NCI-H128 (cell line): ENCODE results near the gene RNF222.

ENCODE experiments used
- DNase-seq: peaks from one replicate; lab custom pipeline; 2025; ENCODE audit not compliant: unreplicated experiment; lab: John Stamatoyannopoulos, UW

The RNF222 gene

DNA sequence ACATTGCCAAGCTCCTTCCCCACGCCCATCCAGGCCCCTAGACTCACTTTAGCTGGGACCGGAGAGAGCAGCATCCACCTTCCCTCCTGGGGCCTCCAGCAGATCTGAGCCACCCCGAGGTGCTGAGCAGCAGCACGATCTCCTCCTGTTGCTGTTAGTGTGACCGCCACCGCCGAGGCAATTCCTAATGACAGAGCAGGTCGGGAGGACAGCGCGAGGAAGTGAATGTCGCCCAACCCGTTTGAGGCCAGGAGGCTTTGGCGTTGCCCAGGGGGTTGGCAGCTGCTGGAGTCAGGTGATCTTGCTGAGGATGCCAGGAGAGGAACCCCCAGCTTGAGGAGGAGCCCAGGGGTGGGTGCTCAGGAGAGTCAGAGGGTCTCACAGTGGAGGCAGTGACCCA lies at the start of gene RNF222:
Gene RNF222 (minus strand): TSS at position 192 of the 400 bp plus-strand sequence. CDS start 4,366 bp downstream, outside the sequence.
- no peak for DNase-seq

DNA sequence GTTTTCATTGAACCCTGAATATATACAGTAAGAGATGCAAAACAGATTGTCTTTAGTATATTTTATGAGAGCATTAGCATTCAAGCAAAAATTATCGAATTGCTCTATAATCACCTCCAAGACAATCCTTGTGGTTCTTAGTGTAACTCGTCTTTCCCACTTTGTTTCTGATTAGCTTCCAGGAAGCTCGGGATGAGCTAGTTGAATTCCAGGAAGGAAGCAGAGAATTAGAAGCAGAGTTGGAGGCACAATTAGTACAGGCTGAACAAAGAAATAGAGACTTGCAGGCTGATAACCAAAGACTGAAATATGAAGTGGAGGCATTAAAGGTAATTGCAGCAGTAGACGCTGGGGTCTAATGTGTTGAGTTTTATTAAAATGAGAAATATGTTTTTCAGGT lies 47.9 kb upstream of the RNF222 start:
- DNase-seq, result no peak

GRCh38 chr17:8444494-8444893 lies 46.9 kb upstream of the RNF222 start:
- no peak for DNase-seq

DNA sequence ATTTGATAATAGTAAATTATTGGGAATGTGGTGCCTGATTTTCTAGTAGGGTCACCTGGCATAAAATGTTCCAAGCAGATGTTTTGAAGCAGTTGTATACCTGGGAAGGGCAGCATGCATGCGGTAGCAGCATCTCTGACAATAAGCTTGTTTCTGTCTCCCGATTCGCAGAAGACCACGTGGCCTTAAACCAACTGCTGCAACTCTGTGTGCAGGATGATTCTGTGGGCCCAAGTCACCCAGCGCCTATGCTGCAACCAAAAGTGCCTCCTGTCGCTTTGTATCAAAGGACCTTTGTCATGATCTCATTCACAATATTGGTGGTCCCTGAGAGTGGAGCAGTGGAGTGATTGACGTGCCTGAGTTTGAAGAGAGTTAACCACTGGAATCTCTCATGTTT lies 46.1 kb upstream of the RNF222 start:
- no peak for DNase-seq

GRCh38 chr17:8442310-8442709 lies 44.7 kb upstream of the RNF222 start:
- DNase-seq, result no peak

- DNase-seq, result no peak
Observed at GRCh38 chr17:8441690-8442089, 44.1 kb upstream of the RNF222 start.

DNA sequence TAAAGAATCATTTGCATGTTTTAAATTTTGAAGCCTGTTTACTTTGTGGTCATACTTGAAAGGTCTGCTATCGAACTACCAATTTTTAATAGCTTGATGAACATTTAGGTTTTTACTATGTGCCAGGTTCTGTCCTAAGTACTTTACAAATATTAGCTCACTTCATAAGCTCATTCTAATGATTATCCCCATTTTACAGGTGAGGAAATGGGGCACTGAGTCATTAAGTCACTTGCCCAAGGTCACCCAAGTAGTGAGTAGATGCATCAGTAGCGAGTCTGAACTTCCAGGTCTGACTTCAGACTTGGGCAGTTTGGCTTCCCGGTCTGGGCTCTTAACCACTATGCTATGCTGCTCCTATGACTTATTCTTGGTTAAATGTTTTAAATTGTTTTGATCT lies 42.1 kb upstream of the RNF222 start:
- no peak for DNase-seq

GRCh38 chr17:8438441-8438840 lies 40.8 kb upstream of the RNF222 start:
- DNase-seq, result no peak

- DNase-seq, result no peak
Observed at GRCh38 chr17:8436844-8437171, 39.2 kb upstream of the RNF222 start.

- peak; percentile 2 for DNase-seq
Observed at GRCh38 chr17:8436169-8436843, 38.7 kb upstream of the RNF222 start.

- DNase-seq, result peak; percentile 87
Observed at GRCh38 chr17:8435245-8436168, 37.9 kb upstream of the RNF222 start, which contains the start of gene NDEL1. Gene NDEL1, plus strand, starts transcription at chr17:8435884. Its CDS starts 8,388 bp downstream, at chr17:8444272.

GRCh38 chr17:8430966-8431365 lies 33.3 kb upstream of the RNF222 start:
- no peak for DNase-seq

DNA sequence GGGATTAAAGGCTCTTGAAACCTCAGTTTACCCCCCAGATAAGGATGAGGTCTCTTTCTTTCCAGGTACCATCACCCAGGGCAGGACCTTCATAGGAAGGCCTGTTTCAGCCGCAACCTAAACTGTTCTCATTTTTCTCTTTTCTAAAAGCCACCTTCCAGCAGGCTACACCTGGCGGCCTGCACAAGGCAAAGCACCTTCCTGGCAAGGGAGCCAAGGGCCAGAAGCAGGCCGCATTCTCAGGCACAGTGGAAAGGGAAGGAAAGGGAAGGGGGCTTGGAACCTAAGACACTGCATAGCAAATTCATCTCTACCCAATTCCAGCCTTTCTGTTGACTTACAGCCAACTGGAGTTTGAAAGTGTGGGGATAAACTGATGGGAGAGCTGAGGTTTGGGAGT lies 29.2 kb upstream of the RNF222 start:
- DNase-seq, result no peak

DNA sequence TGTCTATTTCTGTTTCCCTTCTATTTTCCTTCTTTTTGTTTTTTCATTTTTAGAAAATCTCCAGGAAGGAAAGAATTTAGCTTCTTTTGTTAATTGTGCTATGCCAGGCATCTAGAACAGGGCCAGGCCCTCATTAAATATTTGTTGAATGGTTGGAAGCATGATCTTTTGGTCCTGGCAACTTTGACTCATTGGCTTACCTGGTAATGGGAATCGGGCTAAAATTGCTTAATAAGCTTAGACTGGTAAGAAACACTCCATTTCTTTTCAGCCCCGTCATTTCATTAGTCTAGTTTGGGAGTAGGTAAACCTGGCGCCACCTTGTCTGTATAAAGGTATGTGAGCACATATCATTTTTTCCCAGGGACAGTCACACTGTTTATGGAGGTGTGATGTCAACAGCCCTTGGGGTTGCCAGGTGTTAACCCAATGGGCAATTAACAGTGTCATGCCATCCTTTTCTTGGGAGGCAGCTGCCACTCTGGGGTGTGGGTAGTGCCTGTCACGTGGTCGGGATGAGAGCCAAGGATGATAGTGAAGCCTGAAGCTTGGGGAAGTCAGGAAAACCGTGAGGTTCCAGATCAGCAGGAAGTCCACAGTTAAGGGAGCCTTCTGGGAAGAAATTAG lies 28.6 kb upstream of the RNF222 start:
- no peak for DNase-seq

GRCh38 chr17:8421571-8421970 lies 23.9 kb upstream of the RNF222 start:
- no peak for DNase-seq

- no peak for DNase-seq
Observed at GRCh38 chr17:8420041-8420934, 22.7 kb upstream of the RNF222 start.

DNA sequence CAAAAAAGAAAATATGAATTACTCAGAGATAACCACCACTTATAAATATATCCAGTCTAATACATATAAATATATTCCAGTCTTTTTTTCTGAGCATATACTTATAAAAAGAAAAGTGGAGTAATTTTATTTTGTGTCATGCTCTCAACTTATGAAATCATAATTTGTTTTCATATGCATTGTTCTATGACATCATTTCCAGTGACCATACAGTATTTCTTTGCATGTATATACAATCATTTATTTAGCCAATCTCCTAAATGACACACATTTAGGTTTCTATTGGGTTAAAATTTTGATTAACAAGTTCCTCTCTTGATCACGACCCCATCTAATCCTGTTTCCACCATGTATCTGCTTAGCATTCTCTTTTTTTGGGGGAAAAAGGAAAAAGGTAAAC lies 21.7 kb upstream of the RNF222 start:
- DNase-seq, result no peak

DNA sequence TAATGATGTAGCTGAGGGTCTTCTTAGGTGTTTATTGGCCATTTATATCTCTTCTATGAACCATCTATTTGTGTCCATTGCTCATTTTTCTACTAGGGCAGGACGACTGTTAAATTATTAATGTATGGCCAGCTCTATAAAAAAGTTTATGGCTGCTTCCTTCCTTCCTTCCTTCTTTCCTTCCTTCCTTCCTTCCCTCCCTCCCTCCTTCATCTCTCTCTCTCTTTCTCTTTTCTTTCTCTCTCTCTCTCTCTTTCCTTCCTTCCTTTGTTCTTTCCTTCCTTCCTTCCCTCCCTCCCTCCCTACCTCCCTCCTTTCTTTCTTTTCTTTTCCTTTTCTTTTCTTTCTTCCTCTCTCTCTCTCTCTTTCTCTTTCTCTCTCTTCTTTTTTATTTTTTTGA lies 20.8 kb upstream of the RNF222 start:
- DNase-seq, result no peak

DNA sequence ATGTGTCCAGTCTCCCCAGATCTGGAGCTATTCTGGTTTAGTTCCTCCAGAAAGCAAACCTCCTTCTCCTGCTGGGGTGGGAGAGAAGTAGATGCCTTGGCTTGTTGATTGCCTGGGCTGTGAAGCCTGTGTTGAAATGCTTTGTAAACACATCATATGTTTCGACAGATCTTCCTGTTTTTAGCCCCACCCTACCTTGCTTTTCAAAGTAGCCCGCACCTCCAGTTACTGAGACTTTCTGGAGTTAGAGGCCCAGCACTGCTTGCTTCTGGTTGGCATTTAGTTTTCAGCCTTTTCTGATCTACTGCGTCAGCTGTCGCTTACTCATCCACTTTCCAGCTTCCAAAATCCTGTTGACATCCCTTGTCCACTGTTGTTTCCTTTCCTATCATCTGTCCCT lies 20.2 kb upstream of the RNF222 start:
- DNase-seq, result no peak

DNA sequence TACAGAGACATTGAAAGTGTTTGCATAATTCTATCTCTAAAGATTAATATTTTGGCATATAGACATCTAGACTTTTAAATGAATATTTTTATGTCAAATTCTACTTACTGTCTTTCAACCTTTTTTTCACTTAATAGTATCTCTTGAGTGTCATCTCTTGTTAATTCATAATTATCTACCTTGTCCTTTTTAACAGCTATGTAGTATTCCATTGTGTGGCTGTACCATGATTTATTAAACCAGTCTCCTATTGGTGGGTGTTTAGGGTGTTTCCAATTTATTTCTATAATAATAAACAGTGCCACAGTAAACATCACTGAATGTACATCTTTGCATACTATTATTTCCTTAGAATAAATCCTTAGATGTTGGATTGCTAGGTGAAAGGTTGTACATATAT lies 16.3 kb upstream of the RNF222 start:
- no peak for DNase-seq

DNA sequence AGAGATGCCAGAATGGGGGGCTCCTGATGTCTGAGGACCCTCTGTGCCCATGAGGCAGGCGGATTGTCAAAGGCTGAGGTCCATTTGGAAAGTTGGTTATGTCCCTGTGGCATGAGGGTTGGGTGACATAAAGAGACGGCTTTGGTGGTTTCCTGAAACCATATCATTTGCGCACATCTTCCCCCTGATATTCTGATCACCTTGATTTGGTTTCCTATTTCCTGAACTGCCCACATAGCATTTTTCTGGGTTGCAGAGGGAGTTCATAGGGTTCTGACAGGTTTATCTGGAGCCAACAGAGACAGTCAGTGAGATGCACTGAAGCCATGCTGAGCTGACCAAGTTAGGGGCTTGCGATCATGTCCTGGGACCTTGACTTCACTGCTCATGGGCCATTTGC lies 15.7 kb upstream of the RNF222 start:
- no peak for DNase-seq
